ENCODE data around the gene CALML3. TPM values are rescaled to one million over a fixed set of nuclear protein-coding genes. Genes with fewer than 3 reads are reported as not detected.

The CALML3 gene
- total RNA-seq, 1 experiment from 2014 or later: not detected

DNA sequence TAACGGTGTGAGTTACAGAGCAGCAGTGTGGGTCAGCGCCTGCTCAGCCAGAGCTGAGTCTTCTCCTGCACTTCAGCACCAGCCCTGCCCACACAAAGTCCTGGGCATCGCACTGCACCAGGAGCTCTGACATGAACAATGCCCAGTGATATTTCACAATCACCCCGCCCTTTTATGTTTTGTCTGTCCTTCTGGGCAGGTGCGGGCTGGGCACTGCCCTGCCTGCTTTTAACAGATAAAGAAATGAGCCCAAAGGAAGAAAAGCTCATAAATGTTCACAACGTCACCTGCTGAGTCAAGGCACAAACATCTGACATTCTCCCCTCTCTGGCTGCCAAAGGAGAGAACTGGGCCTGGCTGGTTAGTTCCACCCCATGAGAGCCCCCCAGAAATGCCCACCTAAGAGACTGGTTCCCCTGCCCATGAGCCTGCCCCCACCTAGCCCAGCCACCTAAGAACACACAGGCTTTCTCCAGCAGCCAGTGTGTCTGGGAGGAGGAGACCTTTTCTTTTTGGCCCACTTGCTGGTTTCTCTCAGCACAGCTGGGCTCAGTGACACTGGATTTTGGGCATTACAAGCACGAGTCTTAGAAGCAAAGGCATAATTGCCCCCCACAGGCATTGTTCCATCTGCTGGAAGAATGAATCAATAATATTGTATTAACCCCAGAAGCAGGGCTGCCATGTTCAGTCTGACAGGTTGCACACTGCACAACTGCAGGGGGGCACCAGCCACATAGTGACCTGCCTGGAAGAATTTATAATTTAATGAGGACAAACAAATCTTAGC lies 22.3 kb downstream of the CALML3 start:
- in situ Hi-C loops (cut with HindIII; ENCODE audit: low pct_unique_long_range_greater_than_20kb, low sequenced_read_pairs): no loop called here
- peak; percentile 87 for DNase-seq (ENCODE audit: low read depth)

DNA sequence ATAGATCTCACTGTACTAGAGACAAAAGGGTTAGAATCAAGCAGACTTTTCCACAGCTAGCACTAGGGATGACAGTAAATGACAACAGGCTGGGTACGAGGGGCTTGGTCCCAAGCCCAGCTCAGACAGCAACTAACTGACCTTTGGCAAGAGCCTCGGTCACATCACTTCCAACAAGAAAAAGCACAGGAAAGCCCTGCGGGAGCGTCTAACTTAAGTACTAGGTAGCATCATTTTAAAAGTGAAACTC lies 22.8 kb downstream of the CALML3 start:
- in situ Hi-C loops (cut with HindIII; ENCODE audit: low pct_unique_long_range_greater_than_20kb, low sequenced_read_pairs): no loop called here
- DNase-seq (ENCODE audit: low read depth): no peak

DNA sequence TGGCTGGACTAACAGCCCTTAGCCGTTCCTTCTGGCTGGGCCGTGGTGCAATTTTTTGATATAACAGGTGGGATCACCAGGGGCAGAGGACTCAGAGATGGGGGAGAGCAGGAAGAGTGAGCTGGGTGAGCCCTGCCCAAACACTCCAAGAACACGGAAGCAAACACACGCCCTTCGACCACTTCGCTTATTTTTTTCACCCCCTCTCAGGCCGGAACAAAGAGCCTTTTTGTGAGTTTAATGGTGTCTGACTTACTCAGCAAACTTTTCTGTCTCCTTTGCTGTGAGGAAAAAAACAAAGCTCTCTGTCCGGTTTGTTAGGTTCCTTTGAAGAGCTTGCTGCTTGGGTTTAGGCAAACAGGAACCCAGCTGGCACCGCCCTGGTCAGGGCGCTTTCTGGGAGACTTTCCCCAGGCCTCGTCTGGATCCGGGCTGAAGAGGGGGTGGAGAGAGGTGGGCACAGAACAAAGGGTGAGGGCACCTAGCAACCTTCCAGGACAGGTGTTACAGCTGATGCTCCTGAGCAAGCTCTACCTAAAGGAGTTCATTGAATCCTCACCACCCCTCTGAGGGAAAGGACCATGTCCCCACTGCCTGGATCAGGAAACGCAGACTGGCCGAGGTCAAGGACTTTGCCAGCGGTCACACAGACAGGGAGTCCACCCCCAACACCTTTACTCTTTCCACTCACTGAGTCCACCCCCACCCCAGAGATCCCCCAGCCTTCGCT lies 23.3 kb downstream of the CALML3 start:
- in situ Hi-C loops (cut with HindIII; ENCODE audit: low pct_unique_long_range_greater_than_20kb, low sequenced_read_pairs): no loop called here
- DNase-seq (ENCODE audit: low read depth): peak; percentile 55

DNA sequence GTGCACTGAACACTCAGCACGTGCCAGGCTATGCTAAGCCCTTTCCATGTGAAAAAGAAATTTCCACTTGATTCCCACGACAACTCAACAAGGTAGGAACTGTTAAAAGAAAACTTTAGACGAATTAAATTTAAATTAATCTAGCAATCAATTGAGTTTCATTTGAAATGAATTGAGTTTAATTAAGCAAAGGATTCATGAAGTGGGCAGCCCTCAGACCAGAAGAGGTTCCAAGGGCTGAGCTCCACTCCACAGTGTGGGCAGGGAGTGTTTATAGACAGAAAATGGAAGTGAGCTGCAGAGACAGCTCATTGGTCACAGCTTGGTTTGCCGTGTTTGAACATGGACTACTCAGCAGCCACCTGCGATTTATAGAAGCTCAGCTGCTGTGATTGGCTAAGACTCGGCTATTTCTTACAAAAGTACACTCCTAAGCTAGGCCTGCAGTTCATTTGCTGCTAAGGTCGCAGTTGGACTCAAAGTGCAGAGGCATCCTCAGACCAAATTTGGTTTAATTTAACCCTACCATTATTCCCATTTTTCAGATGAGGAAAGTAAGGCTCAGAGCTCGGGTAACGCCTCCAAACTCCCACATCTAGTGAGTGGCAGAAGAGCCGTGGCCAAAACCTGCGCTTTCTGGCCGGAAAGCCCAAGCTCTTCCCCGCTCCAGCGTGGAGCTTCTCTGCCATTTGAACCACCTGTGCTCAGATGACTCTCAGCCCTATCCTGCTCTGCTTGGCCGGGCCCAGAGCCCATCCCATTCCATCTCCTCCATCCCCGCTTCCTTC lies 24.9 kb downstream of the CALML3 start:
- in situ Hi-C loops (cut with HindIII; ENCODE audit: low pct_unique_long_range_greater_than_20kb, low sequenced_read_pairs): no loop called here
- no peak for DNase-seq (ENCODE audit: low read depth)

DNA sequence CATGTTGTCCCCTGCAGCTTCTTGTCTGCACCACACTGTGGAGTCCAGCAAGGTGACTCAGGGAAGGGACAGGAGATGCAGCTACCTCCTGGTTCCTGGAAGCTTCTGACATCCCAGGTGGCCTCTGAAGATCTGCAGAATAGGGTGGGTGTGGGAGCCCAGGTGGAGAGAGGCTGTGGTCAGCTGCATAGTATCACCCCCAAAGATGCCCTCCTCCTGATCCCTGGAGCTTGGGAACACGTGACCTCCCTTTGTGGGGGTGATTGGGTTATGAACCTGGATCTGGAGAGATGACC lies 25.4 kb downstream of the CALML3 start:
- DNase-seq (ENCODE audit: low read depth): no peak
- in situ Hi-C loops (cut with HindIII; ENCODE audit: low pct_unique_long_range_greater_than_20kb, low sequenced_read_pairs): no loop called here

DNA sequence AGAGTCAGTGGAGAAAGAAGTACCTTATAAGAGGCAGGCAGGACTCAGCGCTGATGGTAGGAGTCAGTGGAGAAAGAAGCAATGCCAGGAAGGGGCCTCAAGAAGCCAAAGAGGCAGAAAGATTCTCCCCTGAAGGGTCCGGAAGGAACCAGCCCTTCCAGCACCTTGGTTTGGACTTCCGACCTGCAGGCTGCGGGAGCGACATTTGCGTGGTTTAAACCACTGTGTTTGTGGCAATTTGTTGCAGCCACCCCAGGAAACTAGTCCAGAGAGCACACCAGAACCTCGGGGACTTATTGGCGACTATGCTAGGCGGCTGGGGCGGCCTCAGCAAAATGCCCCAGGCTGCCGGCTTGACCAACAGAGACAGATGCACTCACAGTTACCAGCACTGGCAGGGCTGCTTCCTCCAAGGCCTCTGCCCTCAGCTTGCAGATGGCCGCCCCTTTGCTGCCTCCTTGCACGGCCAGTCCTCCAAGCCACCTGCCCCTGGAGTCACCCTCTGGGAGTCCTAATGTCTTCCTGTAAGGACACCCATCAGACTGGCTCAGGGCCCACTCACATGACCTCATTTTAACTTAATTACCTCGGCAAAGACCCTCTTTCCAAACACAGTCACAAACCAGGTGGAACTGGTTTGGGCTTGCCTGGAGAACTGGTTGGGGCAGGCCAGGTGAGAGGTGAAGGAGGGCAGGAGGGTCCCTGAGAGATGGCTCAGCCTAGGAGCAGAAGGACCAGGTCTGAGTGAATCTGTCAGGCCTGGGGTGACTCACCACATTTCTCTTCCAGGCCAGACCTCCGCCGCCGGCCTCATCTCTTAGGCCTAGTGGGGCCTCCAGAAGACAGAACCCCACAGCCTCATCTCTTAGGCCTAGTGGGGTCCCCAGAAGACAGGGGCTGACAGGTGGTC lies 26.1 kb downstream of the CALML3 start:
- in situ Hi-C loops (cut with HindIII; ENCODE audit: low pct_unique_long_range_greater_than_20kb, low sequenced_read_pairs): no loop called here
- no peak for DNase-seq (ENCODE audit: low read depth)

DNA sequence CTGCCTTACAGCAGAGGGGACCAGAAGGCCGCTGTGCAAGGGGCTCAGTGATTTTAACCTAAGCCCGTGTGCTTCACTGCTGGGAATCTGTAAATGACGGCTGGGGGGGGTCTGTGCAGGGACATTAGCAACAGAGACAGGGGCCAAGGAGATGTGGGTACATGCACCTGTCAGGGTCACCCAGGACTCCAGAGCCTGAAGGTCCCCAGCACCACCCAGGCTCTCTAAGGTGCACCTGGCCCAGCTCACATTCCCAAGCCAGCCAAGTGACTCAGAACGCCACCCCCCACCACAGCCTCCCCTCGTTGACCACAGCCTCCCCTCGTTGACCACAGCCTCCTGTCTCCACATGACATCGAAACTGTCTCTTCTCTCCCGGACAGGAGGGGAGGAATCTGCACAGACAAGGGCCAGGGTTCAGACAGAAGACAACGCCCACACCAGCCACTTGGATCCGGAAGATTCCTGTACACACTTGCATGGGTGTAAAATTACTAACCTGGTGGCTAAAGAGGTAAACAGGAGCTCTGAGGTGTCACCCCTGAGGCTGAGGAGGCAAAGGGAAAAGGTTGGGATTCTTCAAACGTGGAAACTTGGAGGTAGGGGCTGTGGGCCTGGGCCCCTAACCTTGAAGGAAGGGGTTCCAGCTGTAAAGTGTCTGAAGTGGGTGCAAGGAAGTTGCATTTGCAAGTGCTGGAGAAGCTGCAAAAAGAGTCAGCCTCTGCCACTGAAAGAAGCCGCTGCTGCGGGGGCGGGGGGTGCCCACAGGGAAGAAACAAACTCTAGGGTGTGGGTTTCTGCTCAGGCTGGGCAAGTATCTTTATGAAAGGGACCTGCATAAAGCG lies 27.0 kb downstream of the CALML3 start:
- DNase-seq (ENCODE audit: low read depth): peak; percentile 36
- in situ Hi-C loops (cut with HindIII; ENCODE audit: low pct_unique_long_range_greater_than_20kb, low sequenced_read_pairs): no loop called here

DNA sequence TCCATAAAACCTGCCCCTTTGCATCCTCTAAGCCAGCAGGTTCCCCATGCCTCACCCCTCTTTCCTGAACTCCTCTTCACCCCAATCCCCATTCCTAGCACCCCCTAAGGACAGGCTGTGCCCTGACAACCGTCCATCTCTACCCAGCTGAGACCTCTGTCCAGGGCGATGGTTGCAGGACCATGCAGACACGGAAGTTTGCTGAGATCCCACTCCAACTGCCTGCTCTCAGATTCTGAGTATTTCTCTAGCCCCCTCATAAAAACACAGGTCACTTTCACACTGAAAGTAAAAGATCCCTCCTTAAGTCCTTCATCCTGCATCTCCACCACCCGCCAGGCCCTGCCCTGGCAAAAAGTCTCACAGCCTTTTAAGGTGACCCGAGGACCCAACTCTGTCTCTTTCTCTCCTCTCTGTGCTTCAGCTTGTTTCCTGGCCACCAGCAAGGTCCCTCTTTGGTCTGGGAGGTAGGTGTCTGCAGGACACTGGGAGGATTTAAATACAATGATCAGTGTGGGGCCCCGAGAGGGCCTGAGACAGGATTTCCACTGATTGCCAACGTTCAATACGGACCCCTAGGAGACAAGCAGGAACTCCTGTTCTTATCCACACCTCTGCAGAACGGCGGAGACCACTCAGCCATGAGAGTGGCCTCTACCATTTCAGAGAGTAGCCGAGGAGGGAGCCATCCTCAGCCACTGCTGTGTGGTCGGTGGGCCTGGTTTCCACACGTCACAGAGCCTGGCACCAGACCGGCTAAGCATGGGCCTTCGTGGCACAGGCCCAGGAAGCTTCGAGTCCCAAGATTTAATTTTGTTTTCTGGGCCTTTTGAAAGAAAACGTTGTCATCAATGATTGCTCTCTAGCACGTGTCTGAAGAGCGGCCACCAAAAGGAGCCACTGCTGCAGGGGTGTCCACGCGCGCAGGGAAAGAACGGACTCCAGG lies 27.9 kb downstream of the CALML3 start:
- no peak for DNase-seq (ENCODE audit: low read depth)
- in situ Hi-C loops (cut with HindIII; ENCODE audit: low pct_unique_long_range_greater_than_20kb, low sequenced_read_pairs): no loop called here

DNA sequence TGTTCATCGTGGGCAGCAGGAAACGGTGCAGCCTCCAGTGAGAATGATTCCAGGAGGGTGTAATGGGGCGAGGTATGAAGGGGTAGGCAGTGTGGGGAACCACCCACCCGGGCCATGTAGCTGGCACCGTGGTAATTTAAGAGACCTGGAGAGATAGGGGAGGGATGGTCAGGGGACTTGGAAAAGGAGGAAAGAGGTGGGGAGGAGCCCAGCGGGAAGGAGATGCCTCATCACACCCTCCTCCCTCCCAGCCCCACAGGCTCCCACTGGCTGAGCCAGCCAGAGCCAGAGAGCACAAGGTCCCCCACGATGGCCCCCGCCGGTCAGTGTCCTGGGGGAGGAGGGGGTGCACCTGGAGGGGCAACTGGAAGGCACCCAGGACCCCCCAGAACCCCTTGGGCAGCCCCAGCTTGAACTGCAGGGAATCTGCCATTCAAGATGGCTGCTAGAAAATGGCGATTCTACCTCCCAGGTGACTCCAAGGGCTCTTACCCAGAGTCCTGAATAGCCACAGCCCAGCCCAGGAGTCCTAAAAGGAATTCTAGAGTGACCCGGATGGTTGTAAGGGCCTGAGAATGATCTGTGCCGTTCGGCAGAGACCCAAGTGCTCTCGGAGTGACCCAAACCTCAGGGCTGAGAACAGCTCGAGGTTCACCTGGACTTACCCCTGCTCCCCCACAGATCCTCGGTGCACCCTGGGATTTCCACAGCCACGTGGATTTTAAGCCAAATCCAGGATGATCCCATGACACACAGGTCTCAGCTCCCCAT lies 28.8 kb downstream of the CALML3 start:
- DNase-seq (ENCODE audit: low read depth): no peak

DNA sequence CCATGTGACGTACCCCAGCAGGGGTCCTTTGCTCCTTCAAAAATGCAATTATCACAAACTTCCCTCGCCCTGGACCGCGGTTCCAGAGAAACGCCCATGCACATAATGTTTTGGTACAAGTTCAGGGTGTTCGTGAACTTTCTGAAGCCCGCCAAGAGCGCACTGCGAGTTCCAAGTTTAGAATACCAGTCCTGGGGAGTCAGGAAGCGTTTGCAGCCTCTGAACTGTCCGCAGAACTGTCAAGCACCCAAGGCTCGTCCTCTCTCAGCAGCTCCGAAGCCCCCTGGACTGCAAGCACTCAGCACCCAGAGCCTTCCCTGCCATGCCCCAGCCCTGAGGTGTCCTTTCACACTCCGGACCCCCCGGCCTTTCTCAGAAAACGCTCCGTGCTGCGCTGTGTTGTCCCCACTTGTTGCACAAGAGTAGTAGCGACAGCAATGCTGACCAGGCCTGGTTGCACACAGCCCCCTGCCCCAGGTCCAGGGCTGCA lies 30.3 kb downstream of the CALML3 start:
- in situ Hi-C loops (cut with HindIII; ENCODE audit: low pct_unique_long_range_greater_than_20kb, low sequenced_read_pairs): no loop called here
- DNase-seq (ENCODE audit: low read depth): no peak

More for the DNA sequence above, 28.8 kb downstream of the CALML3 start:
- in situ Hi-C loops (cut with HindIII; ENCODE audit: low pct_unique_long_range_greater_than_20kb, low sequenced_read_pairs): no loop called here

DNA sequence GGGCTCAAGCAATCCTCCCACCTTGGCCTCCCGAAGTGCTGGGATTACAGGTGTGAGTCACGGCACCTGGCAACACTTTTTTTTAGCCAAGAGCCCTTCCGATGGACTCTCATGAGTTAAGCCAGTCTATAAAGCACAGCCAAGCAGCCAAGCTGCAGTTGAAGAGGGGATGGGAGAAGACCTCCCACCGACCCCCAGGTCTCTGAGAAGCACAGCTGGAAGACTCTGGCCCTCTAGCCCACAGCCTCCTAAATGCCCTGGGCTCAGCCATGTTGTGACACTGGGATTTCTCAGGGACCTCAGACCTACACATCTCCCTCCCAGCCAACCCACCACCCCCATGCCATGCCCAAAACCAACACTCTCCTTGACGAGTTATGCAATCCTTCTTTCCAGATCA lies 31.1 kb downstream of the CALML3 start:
- no peak for DNase-seq (ENCODE audit: low read depth)
- in situ Hi-C loops (cut with HindIII; ENCODE audit: low pct_unique_long_range_greater_than_20kb, low sequenced_read_pairs): no loop called here

DNA sequence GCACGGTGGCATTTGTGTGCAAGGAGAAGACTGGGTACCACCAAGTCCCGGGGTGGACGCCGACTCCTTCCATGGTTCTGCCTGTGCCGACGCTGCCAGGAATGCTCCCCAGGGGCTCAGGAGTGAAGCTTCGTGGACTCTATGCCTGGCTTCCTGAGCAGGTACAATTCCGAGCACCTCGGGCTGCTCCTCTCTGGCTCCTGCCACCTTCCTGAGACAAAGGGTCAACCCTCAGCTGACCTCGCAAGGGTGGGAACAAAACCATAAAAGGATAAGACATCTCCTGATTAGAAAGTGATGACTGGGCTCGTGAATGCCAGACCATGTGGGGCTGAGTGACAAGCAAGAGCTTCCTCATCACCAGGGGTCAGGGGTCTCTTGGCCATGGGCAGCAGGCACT lies 31.8 kb downstream of the CALML3 start:
- no peak for DNase-seq (ENCODE audit: low read depth)
- in situ Hi-C loops (cut with HindIII; ENCODE audit: low pct_unique_long_range_greater_than_20kb, low sequenced_read_pairs): no loop called here

DNA sequence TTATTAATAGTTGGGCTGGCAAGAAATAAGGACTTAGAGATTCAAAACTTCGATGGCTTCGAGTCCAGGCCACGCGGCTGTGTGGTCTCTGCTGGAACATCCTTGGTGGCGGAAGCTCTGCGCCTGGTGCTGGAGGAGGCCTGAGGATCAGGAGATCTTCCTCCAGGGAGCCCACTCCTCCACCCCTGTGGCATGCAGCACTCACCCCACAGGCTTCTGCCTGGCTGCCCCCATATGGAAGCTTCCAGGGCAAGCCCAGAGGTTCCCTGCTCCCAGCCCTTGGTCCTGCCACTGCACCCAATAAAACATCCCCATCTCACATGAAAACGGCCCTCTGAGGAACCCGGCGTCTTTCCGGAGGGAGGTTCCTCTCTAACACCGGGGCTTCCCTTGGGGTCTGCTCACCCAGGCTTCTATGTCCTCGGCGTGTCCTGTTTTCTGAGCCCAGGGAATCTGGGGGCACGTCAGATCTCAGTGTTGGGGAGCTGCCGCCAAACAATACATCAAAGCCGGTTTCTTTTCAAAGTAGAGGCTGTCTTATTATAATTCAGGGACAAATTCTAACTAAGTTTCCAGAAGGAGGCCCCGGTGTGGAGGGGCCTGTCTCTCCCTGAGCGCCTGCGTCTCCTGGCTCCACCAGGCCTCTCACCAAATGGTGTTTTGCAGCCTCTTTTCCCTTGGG lies 32.4 kb downstream of the CALML3 start:
- in situ Hi-C loops (cut with HindIII; ENCODE audit: low pct_unique_long_range_greater_than_20kb, low sequenced_read_pairs): no loop called here
- no peak for DNase-seq (ENCODE audit: low read depth)

DNA sequence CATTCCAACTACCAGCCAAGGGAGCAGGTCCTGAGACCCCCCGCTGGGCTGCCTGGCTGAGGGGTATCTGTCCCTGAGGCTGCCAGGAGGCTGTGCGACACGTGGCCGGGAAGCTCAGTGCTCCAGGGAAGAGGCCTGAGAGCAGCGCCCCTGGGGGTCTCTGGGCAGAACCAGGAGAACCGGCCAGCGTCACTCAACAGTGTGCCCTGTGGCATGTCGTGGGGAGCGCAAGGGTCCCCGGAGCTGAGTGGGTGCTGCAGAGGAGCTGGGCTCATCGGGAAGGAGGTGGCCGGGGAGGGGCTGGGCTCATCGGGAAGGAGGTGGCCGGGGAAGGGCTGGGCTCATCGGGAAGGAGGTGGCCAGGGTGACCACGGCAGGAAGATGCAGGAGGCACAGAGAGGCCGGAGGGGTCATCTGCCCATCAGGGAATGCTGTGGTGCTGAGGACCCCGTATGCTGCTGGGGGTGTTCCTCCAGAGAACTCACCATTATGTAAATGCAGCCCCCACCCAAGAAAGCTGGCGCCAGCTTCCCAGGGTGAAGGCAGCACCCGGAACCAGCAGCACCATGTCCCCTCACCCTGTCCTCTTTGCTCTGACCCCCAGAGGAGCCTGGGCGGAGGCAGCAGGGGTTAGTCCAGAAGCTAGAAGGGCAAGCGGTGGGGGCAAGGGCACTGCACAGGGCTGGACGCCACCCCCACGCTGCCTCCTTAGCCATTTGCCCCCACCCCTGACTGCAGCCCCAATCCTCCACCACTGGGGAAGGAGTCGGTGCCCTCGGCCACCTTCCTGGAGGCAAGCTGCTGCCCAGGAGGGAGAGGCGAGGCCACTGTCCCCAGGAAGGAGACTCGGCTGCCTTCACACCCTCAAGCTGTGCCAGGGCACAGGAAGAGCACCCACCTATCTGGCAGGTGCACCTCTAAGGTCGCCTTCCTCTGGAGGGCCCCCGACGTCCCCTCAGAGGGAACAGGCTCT lies 33.3 kb downstream of the CALML3 start:
- no peak for DNase-seq (ENCODE audit: low read depth)
- in situ Hi-C loops (cut with HindIII; ENCODE audit: low pct_unique_long_range_greater_than_20kb, low sequenced_read_pairs): no loop called here

Data from Caki2 (cell line).